Caco-2 (cell line): ENCODE measurements around the gene OIP5. TPM values are rescaled to one million over a fixed set of nuclear protein-coding genes. Genes with fewer than 3 reads are reported as not detected.
A peak's percentile ranks its signal among the peaks of the same experiment; 100 is the strongest.

Experiments
- Bru-seq: library from RNA; stranded (reverse); fragments of 400-500 nt; gene quantifications from one replicate; lab custom pipeline; 2021; lab: Mats Ljungman, UMichigan
- BruChase-seq, 2 experiments: library from RNA; stranded (reverse); fragments of 400-500 nt; gene quantifications; one replicate each; lab custom pipeline; 2021; lab: Mats Ljungman, UMichigan
- BruUV-seq: library from RNA; stranded (reverse); fragments of 400-500 nt; replicated peaks from 2 replicates; lab custom pipeline; 2021; lab: Mats Ljungman, UMichigan
- CTCF ChIA-PET: fragments of 300-600 bp; sonication (Branson Sonifier 250); formaldehyde crosslinking; loops from one replicate; lab custom pipeline; 2022; ENCODE audit warnings: antibody characterized with exemption; lab: Charles Lee
- POLR2A ChIA-PET: fragments of 300-600 bp; sonication (Branson Sonifier 250); formaldehyde crosslinking; loops from one replicate; lab custom pipeline; 2022; ENCODE audit warnings: antibody characterized with exemption; lab: Charles Lee
- DNase-seq, 2 experiments: peaks; one replicate each; pipeline versions ENCODE4 v3.0.0 to v3.0.0-alpha.2; 2020 to 2022
- H3K27me3 ChIP-seq: replicated peaks from 2 replicates; pipeline ENCODE4 v1.6.0; 2011; ENCODE audit warnings: low read length; ENCODE audit not compliant: control insufficient read depth, insufficient read depth
- H3K36me3 ChIP-seq: 2 replicates; pipeline ENCODE4 v1.5.1; 2011; ENCODE audit warnings: low read length; ENCODE audit not compliant: control insufficient read depth, insufficient read depth
- H3K4me1 ChIP-seq: fragments of 250-450 bp; sonication (Bioruptor Pico); 2 replicates; pipeline ENCODE4 v1.5.1; 2020; ENCODE audit warnings: mild to moderate bottlenecking
- H3K4me3 ChIP-seq: 2 replicates; pipeline ENCODE4 v1.5.1; 2011; ENCODE audit warnings: low read depth, mild to moderate bottlenecking, control low read depth, low read length
- H3K9me3 ChIP-seq: fragments of 250-450 bp; sonication (Bioruptor Pico); 2 replicates; pipeline ENCODE4 v1.5.1; 2020; ENCODE audit warnings: mild to moderate bottlenecking, moderate library complexity
- H3K27ac Mint-ChIP-seq: one replicate; pipeline ENCODE4 v1.8.0; 2022; ENCODE audit warnings: mixed read lengths; ENCODE audit not compliant: unreplicated experiment
- H3K27me3 Mint-ChIP-seq: one replicate; pipeline ENCODE4 v1.8.0; 2022; ENCODE audit warnings: mixed read lengths; ENCODE audit not compliant: insufficient read depth, unreplicated experiment
- H3K36me3 Mint-ChIP-seq: one replicate; pipeline ENCODE4 v1.8.0; 2022; ENCODE audit warnings: mild to moderate bottlenecking, mixed read lengths; ENCODE audit not compliant: insufficient read depth, unreplicated experiment
- H3K4me1 Mint-ChIP-seq: one replicate; pipeline ENCODE4 v1.8.0; 2022; ENCODE audit warnings: low read depth, mixed read lengths; ENCODE audit not compliant: unreplicated experiment
- H3K4me3 Mint-ChIP-seq: one replicate; pipeline ENCODE4 v1.8.0; 2022; ENCODE audit warnings: mild to moderate bottlenecking, moderate library complexity, mixed read lengths; ENCODE audit not compliant: unreplicated experiment
- H3K9me3 Mint-ChIP-seq: one replicate; pipeline ENCODE4 v1.8.0; 2022; ENCODE audit warnings: mixed read lengths; ENCODE audit not compliant: unreplicated experiment
- CTCF ChIP-seq, 2 experiments: fragments of 200-600 bp in 1 of 2; IDR thresholded peaks; 1 replicate in 1 of 2; 2 replicates in 1 of 2; pipeline versions ENCODE4 v1.5.1 to v1.8.0; 2011 to 2022; ENCODE audit warnings: antibody characterized with exemption in 1 of 2, control low read depth in 1 of 2, inconsistent platforms in 1 of 2, low read depth in 1 of 2, low read length in 1 of 2, mild to moderate bottlenecking in 1 of 2, moderate library complexity in 1 of 2; ENCODE audit not compliant: insufficient read depth in 1 of 2, severe bottlenecking in 1 of 2, unreplicated experiment in 1 of 2
- intact Hi-C: fragments of 100-400 bp; cut with micrococcal nuclease; formaldehyde crosslinking; loops from one replicate; pipeline ENCODE4 v1.10.0; 2022; ENCODE audit not compliant: unreplicated experiment
- long read RNA-seq: library from polyadenylated mRNA; stranded (forward); transcript quantifications from one replicate; pipeline ENCODE4 v2.0.0, GENCODE V29; 2022
- total RNA-seq: library from RNA; stranded (reverse); gene quantifications from 2 replicates; pipeline ENCODE4 v1.2.3, GENCODE V29; 2022

OIP5 gene
- total RNA-seq (23.4 and 26.4 TPM in 2 replicates), Bru-seq, nascent RNA (percentile 57 among the genes with signal in this experiment), BruChase-seq, experiment 1, labeled RNA remaining after a 2-hour chase (percentile 60 among the genes with signal in this experiment), BruChase-seq, experiment 2, labeled RNA remaining after a 6-hour chase (percentile 65 among the genes with signal in this experiment)
- long read RNA-seq, transcript OIP5-201 (5 exons, 1,236 nt): major isoform, 63 of 74 reads
- long read RNA-seq, transcript OIP5-202 (4 exons, 485 nt): minor isoform, 6 of 74 reads
- long read RNA-seq, partial matches to known transcripts: 1 of 74 reads
- long read RNA-seq, other reads (novel, unspliced or antisense): 4 of 74 reads

DNA sequence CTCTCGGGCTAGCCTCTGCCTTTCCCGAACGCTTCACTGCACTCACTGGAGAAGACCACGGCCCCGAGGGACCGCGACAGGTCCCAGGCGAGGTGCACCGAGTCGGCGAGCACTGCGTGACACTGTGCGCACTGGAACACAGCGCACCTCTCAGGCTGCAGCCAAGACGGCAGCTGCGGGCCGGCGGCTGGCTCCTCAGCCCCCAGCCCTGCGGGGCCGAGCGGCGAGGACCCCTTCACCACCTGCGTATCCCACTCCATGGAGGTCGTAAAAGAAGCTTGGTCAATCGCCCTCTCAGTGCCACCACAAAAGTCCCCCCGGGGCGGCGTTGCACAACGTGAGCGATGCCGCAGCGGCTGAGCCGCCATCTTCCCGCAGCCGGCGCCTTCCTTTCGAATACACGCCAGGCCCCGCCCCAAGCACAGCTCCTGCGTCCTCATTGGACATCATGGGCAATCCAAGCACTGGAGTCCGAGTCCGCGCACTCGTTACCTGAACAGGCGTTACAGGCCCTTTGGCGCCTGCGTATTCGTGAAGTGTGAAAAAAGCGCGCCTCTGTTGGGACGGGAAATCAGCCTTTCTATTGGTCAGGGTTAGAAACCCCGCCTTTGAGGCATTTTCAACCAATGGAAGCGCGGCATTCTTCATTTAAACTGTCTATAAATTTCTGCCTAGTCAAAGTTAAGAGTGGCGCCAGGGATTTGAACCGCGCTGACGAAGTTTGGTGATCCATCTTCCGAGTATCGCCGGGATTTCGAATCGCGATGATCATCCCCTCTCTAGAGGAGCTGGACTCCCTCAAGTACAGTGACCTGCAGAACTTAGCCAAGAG lies at the start of gene OIP5, which contains the start of gene NUSAP1:
Gene OIP5, minus strand, starts transcription at position 398 of the 832 bp plus-strand sequence. Its CDS starts 30 bp downstream, at position 368.
Gene NUSAP1, plus strand, starts transcription at position 688 of the 832 bp plus-strand sequence. Its CDS starts 77 bp downstream, at position 765.
- no peaks in the 10 kb centered on the region for H3K9me3 ChIP-seq
- Mint-ChIP-seq H3K9me3 (no peaks in the 10 kb centered on the region), H3K4me1 (peaks cover 12% of the 10 kb centered on the region), H3K4me3 (peak within 1 kb of the TSS; percentile 89), H3K36me3 (peaks cover 41% of the 10 kb centered on the region), H3K27me3 (no peaks in the 10 kb centered on the region), H3K27ac (peak within 1 kb of the TSS; percentile 97)
- no peak for TF ChIP-seq CTCF (IDR thresholded peaks at IDR 0.05; ENCODE audit: insufficient read depth in 1 of 2, low read depth in 1 of 2, low read length in 1 of 2, severe bottlenecking in 1 of 2, unreplicated experiment in 1 of 2)
- BruUV-seq: no TSS peak
- no peaks in the 10 kb centered on the region for H3K27me3 ChIP-seq
- DNase-seq: peak; percentile 98 to 99
- intact Hi-C loops: loop anchor here (1.0 to 10.0 kb wide), 3 partner anchors 48 to 428 kb away; partner anchors contain the start of gene CHP1
- ChIA-PET CTCF (interaction anchor here (0.5 to 1.3 kb wide), 6 partner anchors 15 to 440 kb away, joined by 3 to 10 read pairs (median 4); partner anchors contain the start of genes CHP1 and EXD1), POLR2A (interaction anchor here (0.5 to 1.3 kb wide), 18 partner anchors 9 to 443 kb away, joined by 3 to 10 read pairs (median 3); partner anchors contain the start of genes CHP1, INO80, MGA and VPS18)
- H3K4me3 ChIP-seq: peak within 1 kb of the TSS; percentile 87
- H3K4me1 ChIP-seq: peaks cover 4% of the 10 kb centered on the region; the same call in 1 of the 2 replicates
- no peaks in the 10 kb centered on the region for H3K36me3 ChIP-seq

DNA sequence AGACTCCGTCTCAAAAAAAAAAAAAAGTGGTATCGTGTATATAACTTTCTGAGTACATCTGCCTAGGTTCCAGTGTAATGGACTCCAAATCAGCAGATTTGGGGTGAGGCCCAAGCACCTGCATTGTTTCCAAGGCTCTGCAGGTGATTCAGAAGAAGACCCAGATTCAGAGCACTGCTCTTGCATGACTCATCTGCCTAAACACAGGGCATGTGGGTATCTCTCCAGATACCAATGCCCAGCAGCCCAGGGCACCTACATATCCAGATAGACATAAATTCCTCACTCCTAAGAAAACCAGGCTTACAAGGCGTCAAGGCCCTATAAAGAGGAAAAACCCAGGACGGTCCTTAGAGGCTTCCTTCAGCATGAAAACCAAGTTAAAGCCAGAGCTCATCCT lies 45.6 kb upstream of the OIP5 start:
- no TSS peak for BruUV-seq
- Histone ChIP-seq H3K9me3 (0 out of 2 replicates have a peak, but pooled peaks cover 3% of the 10 kb centered on the region), H3K4me1 (no peaks in the 10 kb centered on the region), H3K27me3 (no peaks in the 10 kb centered on the region), H3K4me3 (no peak overlapping the region), H3K36me3 (no peaks in the 10 kb centered on the region)
- Mint-ChIP-seq H3K27me3 (no peaks in the 10 kb centered on the region), H3K4me1 (no peaks in the 10 kb centered on the region), H3K27ac (no peak overlapping the region), H3K4me3 (no peak overlapping the region), H3K36me3 (peaks cover 87% of the 10 kb centered on the region), H3K9me3 (no peaks in the 10 kb centered on the region)
- ChIA-PET POLR2A (no interaction called here), CTCF (no interaction called here)
- intact Hi-C loops: no loop called here
- TF ChIP-seq CTCF (IDR thresholded peaks at IDR 0.05; ENCODE audit: insufficient read depth in 1 of 2, low read depth in 1 of 2, low read length in 1 of 2, severe bottlenecking in 1 of 2, unreplicated experiment in 1 of 2): no peak
- no peak for DNase-seq

DNA sequence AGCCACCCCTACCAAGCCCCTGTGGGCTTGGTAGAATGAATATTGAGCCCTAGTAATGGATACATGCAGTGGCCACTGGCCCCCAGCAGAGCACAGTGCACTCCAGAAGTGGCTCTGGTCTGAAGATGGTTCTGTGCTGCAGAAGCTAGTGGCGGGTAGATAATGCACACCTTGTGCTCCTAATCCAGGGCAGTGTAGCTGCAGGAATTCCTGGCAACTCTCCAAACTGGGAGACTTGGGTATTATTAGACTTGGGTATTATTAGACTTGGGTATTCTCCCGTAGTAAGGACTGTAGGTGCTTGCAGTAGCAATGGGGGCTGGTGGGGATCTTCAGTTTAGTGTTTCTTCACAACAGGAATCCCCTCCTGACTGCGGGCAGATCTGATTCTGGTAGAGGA lies 35.0 kb upstream of the OIP5 start:
- Histone ChIP-seq H3K36me3 (peaks cover 3% of the 10 kb centered on the region; the same call in 1 of the 2 replicates), H3K9me3 (no peaks in the 10 kb centered on the region), H3K4me3 (no peak overlapping the region), H3K4me1 (no peaks in the 10 kb centered on the region), H3K27me3 (no peaks in the 10 kb centered on the region)
- no peaks in the 10 kb centered on the region for H3K4me1 Mint-ChIP-seq
- no TSS peak for BruUV-seq
- H3K9me3 Mint-ChIP-seq: no peaks in the 10 kb centered on the region
- intact Hi-C loops: no loop called here
- TF ChIP-seq CTCF (IDR thresholded peaks at IDR 0.05; ENCODE audit: insufficient read depth in 1 of 2, low read depth in 1 of 2, low read length in 1 of 2, severe bottlenecking in 1 of 2, unreplicated experiment in 1 of 2): no peak
- H3K4me3 Mint-ChIP-seq: no peak overlapping the region
- no peak for DNase-seq
- CTCF ChIA-PET: no interaction called here
- POLR2A ChIA-PET: no interaction called here
- H3K27me3 Mint-ChIP-seq: no peaks in the 10 kb centered on the region
- H3K36me3 Mint-ChIP-seq: peaks cover 81% of the 10 kb centered on the region
- H3K27ac Mint-ChIP-seq: no peak overlapping the region
